Kidney epithelial cell (primary cell): ENCODE measurements around the gene PPDPF. TPM values are rescaled to one million over a fixed set of nuclear protein-coding genes. Genes with fewer than 3 reads are reported as not detected.

Experiments used
- DNase-seq: peaks from one replicate; pipeline ENCODE4 v3.0.0-alpha.2; 2010; ENCODE audit warnings: low read depth
- H3K27me3 ChIP-seq: 2 replicates; pipeline ENCODE4 v1.6.0; 2011; ENCODE audit warnings: low read length; ENCODE audit not compliant: control insufficient read depth, insufficient read depth
- H3K36me3 ChIP-seq: 2 replicates; pipeline ENCODE4 v1.5.1; 2011; ENCODE audit warnings: low read length; ENCODE audit not compliant: control insufficient read depth, insufficient read depth
- H3K4me3 ChIP-seq: 2 replicates; pipeline ENCODE4 v1.5.1; 2011; ENCODE audit warnings: low read depth, mild to moderate bottlenecking, control low read depth, low read length
- CTCF ChIP-seq: IDR thresholded peaks from 2 replicates; pipeline ENCODE4 v1.5.1; 2011; ENCODE audit warnings: mild to moderate bottlenecking, moderate library complexity, low read length, control low read depth, inconsistent platforms; ENCODE audit not compliant: insufficient read depth, poor library complexity, severe bottlenecking
- total RNA-seq: library from RNA; depleted of rRNA; stranded (reverse); fragments of >200 nt; gene quantifications from 2 replicates; pipeline ENCODE4 v1.2.3, GENCODE V29; 2015

PPDPF gene
- total RNA-seq, 1 donor from 2014 or later, result 114 TPM

- no peak for DNase-seq
- TF ChIP-seq CTCF, result no peak
- Histone ChIP-seq H3K36me3 (no peaks in the 10 kb centered on the region), H3K4me3 (no peak overlapping the region), H3K27me3 (no peaks in the 10 kb centered on the region)
These were observed 44.6 kb downstream of the PPDPF start for GRCh38 chr20:63565021-63565698.

- TF ChIP-seq CTCF, result no peak
- Histone ChIP-seq H3K27me3 (no peaks in the 10 kb centered on the region), H3K4me3 (no peak overlapping the region), H3K36me3 (no peaks in the 10 kb centered on the region)
- no peak for DNase-seq
These were observed 45.3 kb downstream of the PPDPF start for GRCh38 chr20:63565699-63566335.

GRCh38 chr20:63566395-63567135, 46.0 kb downstream of the PPDPF start:
- no peaks in the 10 kb centered on the region for H3K27me3 ChIP-seq
- DNase-seq, result no peak
- TF ChIP-seq CTCF, result no peak
- H3K36me3 ChIP-seq, result no peaks in the 10 kb centered on the region
- no peak overlapping the region for H3K4me3 ChIP-seq

- H3K27me3 ChIP-seq, result no peaks in the 10 kb centered on the region
- H3K4me3 ChIP-seq, result no peak overlapping the region
- no peaks in the 10 kb centered on the region for H3K36me3 ChIP-seq
- TF ChIP-seq CTCF, result no peak
- DNase-seq, result no peak
These were observed 46.5 kb downstream of the PPDPF start for GRCh38 chr20:63567136-63567385.

GRCh38 chr20:63567386-63568169, 47.0 kb downstream of the PPDPF start:
- TF ChIP-seq CTCF, result no peak
- DNase-seq, result no peak
- H3K4me3 ChIP-seq, result no peak overlapping the region
- no peaks in the 10 kb centered on the region for H3K36me3 ChIP-seq
- no peaks in the 10 kb centered on the region for H3K27me3 ChIP-seq
